Fibroblast of skin of abdomen (primary cell): ENCODE measurements around the gene UACA.
"Not testable (repeated sequence)": the region's sequence is repeated elsewhere in the genome, so short reads cannot be mapped to it uniquely, and the experiment has no call there.

Source experiments
- DNase-seq: peaks from one replicate; pipeline ENCODE4 v3.0.0-alpha.2; 2013

UACA gene

DNA sequence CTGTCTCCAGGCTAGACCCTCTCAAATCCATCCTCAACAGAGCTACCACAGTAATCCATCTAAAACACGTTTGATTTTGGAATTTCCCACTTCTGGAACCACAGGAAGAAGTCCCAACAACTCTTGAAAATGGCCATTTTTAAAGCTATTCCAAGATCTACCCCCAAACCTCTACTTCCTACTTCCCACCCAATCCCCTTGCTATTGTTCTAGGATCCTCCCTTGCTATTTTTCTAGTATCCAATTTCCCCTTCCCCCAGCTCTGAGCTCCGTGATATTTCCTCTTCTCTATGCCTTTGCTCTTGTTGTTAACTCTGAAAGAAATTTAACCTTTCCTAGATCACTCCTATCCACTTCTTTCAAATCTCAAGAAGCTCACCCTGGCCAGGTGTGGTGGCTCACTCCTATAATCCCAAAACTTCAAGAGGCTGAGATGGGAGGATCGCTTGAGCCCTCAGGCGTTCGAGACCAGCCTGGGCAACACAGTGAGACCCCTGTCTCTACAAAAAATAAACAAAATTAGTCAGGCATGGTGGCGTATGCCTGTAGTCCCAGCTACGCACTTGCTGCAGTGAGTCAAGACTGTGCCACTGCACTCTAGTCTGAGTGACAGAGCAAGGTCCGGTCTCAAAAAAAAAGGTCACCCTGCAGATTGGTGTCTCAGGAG, 13.0 kb downstream of the UACA start:
- DNase-seq: no peak

GRCh38 chr15:70748281-70748747, 15.0 kb downstream of the UACA start:
- DNase-seq: peak; percentile 28

- DNase-seq: not testable (repeated sequence)
These were observed 16.8 kb downstream of the UACA start for GRCh38 chr15:70746598-70746997.

GRCh38 chr15:70742928-70743327, 20.4 kb downstream of the UACA start:
- DNase-seq: peak; percentile 7

- peak; percentile 37 for DNase-seq
These were observed 21.6 kb downstream of the UACA start for GRCh38 chr15:70741677-70742293.

- peak; percentile 82 for DNase-seq
These were observed 22.2 kb downstream of the UACA start for GRCh38 chr15:70741107-70741531.

GRCh38 chr15:70735040-70735439, 28.3 kb downstream of the UACA start:
- not testable (repeated sequence) for DNase-seq

- no peak for DNase-seq
These were observed 34.2 kb downstream of the UACA start for GRCh38 chr15:70729164-70729563.

DNA sequence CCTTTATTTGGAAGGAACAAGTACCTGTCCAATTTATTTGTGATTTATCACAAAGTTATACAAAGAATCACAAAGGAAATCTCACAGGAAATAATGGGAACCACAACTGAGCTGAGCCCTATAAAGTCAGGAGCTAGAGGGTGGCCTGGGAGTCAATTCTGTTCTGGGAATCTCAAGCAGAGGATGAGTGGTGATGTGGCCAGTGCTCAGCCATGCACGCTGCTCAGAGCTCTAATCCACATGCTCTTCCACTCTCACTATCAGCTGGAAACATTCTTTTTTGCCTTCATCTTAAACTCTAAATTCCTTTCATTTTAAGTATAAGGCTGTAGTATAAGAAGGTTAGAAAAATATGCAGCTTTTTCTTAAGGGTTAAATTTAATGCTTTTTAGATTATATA, 36.6 kb downstream of the UACA start:
- DNase-seq: peak; percentile 39

GRCh38 chr15:70723927-70724326, 39.4 kb downstream of the UACA start:
- DNase-seq: no peak

- DNase-seq: no peak
These were observed 40.3 kb downstream of the UACA start for GRCh38 chr15:70723122-70723422.

- peak; percentile 54 for DNase-seq
These were observed 40.9 kb downstream of the UACA start for GRCh38 chr15:70722266-70723121.

- DNase-seq: no peak
These were observed 42.9 kb downstream of the UACA start for GRCh38 chr15:70720228-70721016.

DNA sequence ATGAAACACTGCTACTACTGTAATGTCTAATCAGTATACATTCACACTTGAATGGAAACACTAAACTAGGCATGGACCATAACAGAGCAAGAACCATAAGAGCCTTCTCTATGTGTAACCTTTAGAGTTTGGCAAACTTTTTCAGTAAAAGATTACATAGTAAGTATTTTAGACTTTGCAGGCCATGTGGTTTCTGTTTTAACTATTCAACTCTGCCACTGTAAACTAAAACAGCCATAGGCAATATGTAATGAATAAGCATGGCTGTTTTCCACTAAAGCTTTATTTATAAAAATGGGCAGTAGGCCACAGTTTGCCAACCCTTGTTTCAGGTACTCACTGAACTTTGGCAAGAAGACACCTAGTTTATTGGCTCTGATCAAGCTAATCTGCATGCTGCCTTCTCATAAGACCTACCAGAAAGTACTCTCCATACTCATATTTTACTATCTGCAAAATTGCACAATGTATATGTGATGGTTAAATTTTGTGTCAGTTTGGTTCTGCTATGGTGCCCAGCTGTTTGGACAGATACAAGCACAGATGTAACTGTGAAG, 46.0 kb downstream of the UACA start:
- no peak for DNase-seq

DNA sequence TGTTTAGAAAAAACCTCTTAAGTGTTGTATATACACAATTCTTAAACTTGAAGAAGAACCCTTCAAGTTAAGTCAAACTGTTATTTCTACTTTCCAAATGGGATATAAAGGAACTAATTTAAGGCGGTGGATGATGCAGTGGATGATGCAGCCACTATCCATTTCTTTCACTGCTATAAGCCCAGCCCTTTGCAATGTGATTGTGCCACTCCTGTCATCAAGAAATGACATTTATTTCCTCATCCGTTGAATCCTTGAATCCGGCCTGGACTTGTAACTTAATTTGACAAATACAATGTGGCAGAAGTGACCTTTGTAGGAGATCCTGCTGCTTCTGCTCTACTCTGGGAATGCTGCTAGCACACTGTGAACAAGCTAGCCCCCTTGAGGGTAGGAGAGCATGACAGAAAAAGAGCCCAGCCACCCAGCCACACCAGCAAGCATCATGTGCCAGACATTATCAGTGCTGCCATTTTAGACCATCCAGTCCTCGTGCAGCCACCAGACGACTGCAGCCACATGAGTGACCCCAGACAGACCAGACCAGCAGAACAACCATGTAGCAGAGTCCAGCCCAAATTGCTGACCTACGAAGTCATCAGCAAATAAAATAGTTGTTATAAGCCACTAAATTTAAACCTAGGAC, 47.4 kb downstream of the UACA start:
- DNase-seq: no peak

GRCh38 chr15:70714565-70714964, 48.8 kb downstream of the UACA start:
- peak; percentile 65 for DNase-seq

- DNase-seq: peak; percentile 84
These were observed 49.3 kb downstream of the UACA start for GRCh38 chr15:70714015-70714414.

DNA sequence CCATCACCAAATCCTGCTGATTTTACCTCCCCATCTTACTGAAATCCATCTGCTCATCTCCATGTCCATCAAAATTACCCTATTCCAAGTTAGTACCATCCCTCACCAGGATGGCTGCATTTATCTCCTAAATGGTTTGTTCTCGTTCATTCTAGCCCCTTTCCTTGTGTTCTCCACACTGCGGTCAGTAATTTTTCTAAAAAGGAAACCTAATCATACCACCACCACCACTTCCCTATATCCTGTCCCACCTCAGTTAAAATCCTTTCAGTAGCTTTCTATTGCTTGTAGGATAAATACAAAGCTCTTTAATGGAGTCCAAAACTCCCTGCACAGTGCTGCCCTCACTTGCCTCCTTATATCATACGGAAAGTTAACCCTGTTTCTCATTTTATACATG, 51.1 kb downstream of the UACA start:
- no peak for DNase-seq

- DNase-seq: no peak
These were observed 52.6 kb downstream of the UACA start for GRCh38 chr15:70710714-70711113.

DNA sequence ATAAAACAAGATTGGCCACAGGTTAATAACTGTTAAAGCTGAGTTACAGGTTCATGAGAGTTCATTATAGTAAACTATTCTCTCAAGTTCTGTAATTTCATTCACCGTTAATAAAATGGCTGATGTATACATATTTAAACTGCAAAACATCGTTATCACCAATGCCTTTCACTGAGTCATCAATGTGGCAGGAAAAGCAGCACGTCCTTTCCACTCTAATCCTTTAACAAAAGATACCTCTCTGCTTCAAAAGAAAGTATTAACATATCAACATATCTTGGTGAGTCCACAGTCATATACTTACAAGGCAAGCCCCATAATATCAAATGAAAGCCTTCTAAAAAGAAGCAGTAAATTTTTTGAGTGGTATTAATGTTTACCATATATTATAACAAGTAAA, 54.5 kb downstream of the UACA start:
- no peak for DNase-seq

- no peak for DNase-seq
These were observed 55.6 kb downstream of the UACA start for GRCh38 chr15:70707686-70708300.
